ENCODE data around the gene OTOGL.
A peak's percentile ranks its signal among the peaks of the same experiment; 100 is the strongest.
"Not testable (repeated sequence)": the region's sequence is repeated elsewhere in the genome, so short reads cannot be mapped to it uniquely, and the experiment has no call there.

Gene OTOGL

DNA sequence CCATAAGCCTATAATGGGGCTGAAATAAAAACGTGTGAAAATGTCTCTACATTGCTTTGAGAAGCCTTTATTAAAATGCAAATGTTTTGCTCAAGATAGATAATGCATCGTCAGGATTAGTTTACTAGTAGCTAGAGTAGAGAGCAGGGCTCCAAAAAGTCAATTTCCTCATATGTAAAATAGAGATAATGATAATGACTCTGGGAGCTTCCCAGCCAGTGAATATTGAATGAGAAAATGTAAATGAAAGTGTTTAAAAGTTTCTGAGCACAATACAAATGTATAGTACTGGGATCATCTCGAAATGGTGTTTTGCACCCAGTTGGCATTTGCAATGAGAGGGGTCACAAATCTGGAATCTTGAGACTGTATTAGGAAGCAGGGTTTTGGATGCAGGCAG, 135.3 kb downstream of the OTOGL start:
- no peak for DNase-seq

DNA sequence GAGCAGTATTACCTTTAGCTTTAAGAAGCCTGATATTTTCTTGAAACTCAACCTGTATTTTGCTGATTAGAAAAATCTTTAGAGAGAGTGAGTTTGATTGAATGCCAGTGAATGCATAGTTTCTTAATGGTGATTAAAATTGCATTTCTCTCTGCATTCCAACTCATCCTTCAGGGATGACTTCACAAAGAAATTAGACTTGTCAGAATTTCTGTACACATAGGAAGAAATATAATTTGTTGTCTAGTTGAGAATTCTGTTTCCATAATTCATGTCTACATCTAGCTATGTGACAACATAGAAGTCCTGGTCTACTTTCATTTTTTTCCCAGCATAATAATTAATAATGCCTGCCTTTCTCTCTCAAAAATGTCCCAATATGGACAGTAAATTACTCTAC, 136.6 kb downstream of the OTOGL start:
- no peak for DNase-seq

DNA sequence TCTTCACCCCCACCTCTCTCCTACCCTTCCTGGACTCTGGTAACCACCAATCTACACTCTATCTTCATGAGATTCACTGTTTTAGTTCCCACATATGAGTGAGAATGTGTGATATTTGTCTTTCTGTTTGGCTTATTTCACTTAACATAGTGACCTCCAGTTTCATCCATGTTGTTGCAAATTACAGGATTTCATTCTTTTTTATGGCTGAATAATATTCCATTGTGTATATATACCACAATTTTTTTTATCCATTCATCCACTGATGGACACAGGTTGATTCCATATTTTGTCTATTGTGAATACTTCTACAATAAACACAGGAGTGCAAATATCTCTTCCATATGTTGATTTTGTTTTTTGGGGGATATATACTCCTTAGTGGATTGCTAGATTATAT, 140.5 kb downstream of the OTOGL start:
- DNase-seq: no peak

DNA sequence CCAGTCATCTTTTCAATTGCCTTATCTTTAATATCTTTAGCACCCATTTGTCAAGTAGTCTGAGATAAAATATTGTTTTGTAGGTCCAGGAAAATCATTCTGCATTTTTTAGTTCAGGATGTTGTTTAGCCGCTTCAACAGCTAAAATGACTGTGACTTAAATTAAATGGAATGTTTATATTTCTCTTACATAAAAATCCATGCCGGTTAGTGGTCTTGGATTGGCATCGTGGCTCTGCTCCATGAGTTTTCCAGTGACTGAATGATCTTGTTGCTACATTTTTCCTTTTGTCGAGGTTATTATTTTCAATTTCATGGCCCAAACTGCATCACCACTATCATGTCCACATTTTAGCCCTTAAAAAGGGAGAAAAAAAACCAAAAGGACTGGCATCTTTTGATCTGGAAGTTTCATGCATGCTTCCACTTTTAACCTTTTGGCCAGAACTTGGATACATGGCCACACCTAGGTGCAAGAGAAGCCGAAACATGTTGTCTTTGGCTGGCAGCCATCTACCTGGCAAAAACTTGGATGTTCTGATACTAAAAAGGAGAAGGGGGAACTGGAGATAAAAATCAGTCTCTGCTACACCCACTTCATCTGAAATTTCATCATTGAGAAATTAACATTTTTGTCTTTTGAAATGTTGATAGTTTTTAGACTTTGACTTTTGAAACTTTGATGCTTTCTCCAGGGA, 142.4 kb downstream of the OTOGL start:
- DNase-seq: no peak

DNA sequence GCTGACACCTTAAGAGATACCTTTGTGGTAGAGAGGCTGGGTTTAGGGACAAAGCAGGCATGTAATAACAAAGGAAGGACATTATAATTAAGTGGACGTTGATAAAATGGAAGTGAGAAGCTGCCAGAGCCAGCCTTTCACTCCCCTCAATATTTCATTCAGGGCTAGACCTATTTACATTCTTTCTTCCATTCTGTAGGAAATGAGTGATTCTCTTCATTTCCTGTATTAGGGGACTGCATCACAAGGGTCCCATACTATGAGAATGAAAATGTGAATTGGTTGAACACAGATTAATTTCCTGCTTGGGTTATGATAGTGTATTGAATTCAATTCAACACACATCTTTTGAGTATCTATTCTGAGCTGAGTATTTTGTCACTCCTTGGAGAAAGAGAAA, 143.0 kb downstream of the OTOGL start:
- DNase-seq: no peak

DNA sequence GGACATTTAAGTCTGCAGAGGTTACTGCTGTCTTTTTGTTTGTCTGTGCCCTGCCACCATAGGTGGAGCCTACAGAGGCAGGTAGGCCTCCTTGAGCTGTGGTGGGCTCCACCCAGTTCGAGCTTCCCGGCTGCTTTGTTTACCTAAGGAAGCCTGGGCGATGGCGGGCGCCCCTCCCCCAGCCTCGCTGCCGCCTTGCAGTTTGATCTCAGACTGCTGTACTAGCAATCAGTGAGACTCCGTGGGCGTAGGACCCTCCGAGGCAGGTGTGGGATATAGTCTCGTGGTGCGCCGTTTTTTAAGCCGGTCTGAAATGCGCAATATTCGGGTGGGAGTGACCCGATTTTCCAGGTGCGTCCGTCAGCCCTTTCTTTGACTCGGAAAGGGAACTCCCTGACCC, 150.2 kb downstream of the OTOGL start:
- DNase-seq: not testable (repeated sequence)

DNA sequence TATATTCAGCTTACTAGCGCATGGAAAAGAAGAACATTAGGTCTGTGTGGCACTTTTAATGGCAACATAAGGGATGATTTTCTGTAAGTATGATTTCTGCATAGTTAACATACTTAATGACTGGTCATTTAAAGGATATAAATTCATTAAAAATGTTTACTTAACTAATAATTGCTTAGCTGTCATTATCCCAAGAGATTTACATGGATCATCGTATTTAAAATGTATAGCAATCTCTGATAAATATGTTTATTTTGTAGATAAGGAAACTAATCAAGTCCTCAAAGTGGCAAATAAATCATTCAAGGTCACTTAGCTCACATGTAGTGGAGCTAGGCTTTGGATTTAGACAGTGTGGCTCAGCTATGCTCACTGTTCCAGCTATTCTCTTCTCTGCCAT, 158.6 kb downstream of the OTOGL start:
- DNase-seq: no peak

DNA sequence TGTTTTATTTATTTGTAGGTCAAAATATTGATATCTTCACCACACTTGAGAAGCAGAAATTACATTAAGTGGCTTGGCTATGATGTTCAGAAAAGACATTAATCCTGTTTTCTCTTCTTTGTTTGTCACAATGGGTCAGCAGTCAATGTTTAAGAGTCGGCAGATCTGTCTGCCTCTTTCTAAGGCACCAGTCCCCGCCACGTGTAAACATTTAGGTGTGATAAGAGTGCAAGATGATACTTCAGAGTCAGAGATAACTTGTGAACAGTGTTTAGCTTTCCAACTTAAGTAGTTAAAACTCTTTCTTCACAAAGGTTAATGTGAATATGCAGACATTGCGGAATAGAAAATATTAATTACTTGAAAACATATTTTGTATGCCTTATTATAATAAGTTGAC, 160.9 kb downstream of the OTOGL start:
- DNase-seq: no peak

DNA sequence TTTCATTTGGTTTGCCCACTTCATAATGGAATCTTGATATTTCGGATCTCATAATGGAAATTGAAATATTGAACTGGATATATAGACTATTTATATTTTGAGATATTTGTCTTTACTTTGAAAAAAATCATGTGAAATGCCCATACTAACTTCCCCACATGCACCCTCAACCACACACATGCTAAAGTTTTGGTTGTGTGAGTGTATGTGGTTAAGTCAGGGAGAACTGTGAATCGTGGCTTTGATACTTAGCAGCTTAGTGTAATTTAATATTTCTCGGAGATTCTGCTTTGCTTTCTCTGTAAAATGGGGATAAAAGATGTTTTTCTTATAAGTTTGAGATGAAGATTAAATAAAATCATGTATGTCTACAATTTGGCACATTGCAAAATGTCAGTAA, 162.1 kb downstream of the OTOGL start:
- no peak for DNase-seq

DNA sequence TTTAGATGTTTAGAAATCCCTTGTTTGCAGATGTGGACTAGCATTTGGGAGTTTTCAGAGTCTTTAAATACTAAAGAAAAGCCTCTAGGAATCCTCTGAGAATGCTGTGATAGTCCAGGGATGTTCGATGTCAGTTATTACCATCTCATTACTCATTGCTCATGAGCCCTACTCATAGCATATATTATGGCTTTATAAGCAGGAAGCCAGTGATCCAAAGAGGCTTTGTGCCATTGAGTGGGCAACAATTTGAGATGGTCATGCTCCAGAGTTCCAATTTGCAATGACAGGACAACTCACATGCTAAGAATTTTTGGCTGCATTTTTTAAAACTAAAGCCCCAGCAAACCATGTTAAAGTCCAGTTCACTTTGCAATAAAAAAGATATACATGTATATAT, 163.0 kb downstream of the OTOGL start:
- DNase-seq: no peak

DNA sequence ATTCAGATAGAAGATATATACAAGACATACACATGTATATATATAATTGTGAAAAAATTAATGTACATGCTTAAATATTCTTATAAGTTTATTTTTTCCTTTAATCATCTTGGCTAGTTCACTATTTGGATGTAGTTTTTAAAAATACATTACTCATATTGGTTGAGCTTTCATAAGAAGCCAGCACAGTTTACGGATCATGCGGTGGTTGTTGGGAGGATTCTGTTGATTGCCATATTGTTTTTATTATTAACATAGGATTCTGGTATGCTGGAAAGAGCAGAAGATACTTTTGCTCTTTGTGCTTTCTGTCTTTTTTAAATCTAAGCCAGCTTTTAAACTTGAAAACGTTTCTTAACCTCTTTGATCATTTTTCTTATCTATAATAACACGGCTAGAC, 163.4 kb downstream of the OTOGL start:
- no peak for DNase-seq

DNA sequence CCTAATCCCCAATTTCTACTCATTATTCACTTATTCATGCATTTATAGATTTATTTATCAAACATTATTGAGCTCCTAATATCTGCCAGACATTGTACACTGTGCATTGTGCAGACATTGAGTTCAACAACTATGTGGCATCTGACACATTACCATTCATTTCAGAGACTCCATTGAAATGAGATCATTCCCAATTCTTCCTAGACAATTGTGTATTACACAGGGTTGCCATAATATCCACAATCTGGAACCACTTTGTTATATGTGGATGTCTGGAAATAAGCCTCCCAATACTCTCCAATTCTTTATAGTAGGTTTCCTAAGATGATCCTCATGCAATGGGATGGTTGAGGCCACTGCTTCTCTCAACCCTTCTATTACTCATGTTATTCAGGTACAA, 165.0 kb downstream of the OTOGL start:
- no peak for DNase-seq

DNA sequence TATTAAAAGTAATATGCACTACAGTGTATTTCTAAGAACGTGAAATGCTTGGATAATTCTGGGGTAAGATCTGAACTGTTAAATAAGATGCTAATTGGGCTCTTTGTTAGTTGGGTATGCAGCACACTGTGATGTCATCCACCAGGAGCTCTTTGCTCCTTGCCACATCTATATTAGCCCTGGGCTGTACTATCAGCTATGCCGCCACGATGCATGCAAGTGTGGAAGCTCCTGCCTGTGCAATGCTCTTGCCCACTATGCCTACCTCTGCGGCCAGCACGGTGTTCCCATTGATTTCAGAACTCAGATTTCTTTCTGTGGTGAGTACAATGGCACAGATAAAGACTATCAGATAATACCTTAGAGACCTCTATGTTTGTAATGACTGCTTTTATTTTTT, 165.6 kb downstream of the OTOGL start:
- DNase-seq: no peak

DNA sequence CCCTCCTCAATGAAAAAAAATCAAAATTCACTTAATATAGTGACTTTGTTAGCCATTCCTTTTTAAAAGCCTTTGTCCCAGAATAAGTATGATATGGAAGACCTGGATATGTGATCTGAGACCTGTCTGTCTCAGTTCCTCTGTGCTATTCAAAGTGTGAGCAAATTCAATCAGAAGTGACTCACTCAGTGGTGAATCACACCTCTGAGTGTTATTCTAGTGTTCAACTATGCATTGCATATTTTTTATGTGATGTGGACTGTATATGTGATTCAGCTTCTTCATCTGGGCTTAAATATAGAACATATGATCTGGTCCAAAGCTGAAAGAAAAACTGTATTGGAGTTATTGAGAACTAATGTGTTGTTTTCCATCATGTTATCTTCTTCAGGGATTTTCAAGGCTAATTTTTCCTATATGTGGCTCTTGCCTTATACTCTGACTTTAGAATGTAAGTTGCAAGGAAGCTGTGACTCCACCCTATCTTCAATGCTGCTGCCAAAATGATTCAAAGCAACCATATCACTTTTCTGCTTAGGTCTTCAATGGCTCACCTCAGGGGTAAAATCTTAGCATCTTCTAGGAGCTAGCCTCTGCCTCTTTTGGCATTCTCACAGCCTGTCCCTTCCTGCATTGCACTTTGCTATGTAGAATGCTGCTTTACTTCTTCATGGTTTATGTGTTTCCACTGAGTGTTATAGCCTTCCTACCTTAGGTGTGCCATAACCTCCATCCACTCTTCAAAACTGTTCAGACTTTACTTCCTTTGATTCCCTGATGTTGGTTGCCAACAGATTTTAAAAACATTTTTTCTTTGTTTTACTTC, 169.8 kb downstream of the OTOGL start:
- DNase-seq: no peak

DNA sequence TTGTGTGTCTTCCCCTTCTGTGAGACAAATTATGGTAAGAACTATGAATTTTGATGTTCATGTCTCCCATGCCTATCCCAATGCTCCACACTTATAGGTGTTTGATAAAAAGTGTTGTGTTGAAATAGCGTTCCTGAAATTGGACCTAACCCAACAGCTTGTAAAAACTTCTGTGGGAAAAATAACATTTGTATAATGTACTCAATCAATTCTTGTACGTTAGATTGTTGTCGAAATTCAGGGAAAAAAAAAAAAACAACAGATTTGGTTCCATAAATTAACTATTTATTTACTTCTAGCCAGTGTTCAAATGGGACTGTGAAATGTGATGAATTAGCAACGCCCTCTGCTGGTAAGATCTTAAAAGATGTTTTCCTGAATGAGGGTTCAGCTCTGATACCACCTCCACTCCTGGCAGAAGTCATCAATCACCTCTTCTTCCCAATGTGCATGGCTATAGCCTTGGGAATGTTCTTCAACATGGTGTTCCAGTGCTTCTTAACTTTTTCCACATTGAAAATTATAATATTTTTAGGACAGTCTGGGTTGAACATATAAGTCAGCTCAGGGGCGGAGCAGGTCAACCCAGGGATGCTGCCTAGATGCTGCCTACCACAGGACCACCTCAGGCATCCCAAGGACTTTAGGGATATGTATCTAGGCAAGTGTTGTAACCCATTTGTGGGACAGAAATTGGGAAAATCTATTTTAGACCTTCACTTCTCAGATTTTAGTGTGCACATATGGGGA, 170.6 kb downstream of the OTOGL start:
- DNase-seq: peak; percentile 38

DNA sequence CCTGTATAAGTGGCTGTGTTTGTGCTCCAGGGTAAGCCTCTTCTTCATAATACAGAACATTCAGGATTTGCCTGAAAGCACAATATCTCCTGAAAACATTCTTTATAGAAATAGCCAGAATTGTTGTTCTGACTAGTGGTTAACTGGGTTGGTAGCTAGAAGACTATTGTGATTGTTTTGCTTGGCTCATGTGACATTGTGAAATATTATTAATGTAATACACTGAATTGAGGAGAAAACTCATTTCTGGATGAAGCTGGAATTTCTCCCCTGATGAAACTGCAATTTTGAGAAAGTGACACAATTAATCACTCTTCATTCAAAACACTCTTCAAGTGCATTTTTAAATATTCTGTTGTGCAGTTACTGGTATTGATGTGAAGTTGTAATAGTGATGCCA, 172.4 kb downstream of the OTOGL start:
- no peak for DNase-seq

DNA sequence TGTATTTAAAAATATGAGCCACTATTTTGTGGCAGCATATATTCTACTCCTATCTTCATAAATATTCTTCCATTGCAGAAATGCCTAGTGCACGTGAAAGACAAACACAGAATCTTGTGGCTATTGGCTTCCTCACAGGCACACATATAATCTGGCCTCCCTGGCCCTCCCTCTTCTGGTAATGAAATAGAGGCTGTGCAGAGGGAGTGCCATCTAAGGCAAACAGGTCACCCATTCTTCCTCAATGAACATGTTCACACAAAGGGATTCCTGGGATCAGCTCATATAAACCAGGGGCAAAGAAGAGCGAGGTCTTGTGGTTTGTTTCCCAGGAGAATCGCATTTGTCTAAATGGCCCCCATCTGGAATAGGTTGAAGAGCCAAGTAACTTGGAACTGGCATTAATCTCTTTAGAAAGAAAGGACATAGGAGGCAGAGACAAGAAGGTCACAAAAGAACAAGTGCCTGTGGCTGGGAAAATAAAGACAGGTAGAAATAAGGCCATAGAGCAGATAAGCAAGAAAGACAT, 173.1 kb downstream of the OTOGL start:
- no peak for DNase-seq

DNA sequence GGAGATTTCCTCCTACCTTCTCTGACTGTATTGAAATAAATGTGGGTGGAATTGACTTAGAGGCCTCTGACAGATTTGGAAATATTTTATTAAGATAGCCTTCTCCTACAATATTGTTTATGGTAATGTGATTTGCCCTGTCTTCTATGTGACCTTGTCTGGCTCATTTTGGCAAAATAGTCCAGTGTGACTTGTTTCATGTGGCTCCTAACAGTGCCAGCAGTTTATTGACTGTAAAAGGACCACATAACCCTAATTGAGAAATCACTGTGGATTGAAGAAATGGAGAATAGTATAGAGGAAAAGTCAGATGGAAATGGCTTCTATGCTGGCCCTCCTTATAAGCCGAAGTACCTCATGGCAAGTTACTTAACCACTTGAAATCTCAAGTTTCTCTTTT, 173.8 kb downstream of the OTOGL start:
- DNase-seq: no peak

DNA sequence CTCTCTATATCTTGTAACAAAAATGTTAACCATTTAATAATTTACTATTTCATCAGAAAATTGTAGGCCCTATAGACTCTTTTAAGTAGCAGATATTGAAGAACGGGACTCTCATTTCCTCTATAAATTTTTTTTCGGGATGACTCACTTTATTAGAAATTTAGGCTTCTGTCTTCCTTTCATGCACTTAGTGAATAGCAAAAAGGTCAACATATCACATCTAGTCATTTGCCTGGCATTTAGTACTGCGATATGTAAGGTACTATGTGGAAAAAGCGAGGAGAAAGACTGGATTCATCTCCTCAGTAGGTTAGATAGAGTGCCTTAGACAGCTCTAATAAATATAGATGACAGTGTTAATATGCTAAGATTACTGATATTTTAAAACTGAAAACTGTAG, 178.4 kb downstream of the OTOGL start:
- DNase-seq: no peak

DNA sequence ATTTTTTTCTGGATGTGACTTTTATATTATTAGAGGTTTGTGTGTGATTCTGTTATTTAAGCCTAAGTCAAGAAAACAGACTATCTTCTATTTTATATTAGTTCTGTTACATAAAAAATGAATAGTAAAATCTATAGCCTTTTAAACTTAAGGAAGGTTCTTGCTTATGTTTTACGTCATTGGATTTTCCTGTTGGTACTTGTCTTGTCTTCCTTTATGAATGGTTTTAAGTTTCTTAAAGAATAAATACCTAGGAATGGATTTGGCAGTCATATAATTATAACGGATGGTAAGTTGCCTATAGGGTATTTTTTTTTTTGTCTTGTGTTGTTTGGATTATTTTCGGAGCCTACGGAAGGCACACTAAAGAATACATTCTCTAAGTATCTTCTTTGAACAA, 182.9 kb downstream of the OTOGL start:
- no peak for DNase-seq

DNA sequence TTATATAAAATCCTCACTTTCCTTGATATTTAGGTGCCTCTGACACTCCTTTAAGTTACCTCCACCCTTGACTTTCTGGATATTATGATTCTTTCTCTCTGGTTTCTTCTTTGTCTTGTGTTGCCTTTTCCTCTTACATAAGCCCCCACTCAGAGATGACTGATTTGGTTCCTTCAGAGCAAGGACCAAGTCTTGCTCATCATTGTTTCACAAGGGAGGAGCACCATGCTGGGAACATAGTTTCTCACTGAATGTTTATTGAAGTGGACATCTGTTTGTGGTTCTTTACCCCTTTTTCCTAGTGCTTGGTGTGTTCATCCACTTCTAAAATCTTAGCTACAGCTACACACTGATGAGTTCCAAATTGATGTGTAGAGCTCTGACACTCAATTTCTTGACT, 183.4 kb downstream of the OTOGL start:
- no peak for DNase-seq

DNA sequence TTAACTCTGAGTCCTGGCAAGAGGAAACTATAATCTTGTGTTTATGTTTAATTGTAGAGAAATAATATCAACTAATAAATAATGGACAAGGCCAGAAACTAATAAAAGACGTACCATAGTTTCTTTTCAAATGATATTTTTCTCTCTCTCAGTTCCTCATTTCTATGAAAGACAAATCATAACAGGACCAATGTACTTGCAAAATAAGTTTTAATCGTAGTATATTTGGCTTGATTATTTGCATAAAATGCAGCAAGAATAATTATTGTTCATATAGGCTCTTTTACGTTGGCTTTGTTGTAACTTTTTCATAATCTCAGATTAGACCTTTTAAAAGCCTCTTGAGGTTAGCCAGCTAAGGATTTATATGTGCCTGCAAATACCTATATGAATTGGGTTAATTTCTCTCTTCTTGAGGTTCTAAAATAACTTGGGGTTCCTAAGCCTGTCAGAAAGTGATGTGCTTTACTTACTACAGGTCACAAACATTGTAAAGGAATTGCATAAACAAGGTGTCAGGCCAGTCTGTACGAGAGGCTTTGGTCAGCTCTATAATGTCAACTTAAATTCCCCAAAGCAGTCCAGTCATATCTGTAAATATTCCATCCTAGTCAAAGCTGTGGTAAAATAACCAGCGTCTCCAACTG, 191.9 kb downstream of the OTOGL start:
- no peak for DNase-seq

DNA sequence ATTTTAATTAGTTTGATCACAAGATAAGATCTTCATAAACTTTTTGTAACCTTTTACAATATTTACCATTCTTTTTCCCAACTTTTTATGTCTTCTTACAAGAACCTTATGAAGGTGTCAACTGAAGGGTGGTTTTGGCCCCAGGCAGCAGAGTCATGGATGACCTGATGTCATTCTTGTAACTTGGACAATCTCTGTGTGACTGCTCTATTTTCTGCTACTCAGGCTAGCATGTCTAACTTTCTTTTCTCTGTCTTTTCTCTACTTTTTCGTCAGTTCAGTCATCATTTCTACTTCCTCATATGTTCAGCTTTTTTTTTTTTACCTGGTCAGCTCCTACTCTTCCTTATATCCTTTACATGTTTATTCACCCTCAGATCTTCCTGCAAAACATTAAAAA, 194.0 kb downstream of the OTOGL start:
- DNase-seq: no peak
